GM12892 (cell line): ENCODE data around the gene CTSW.

ENCODE experiments used
- DNase-seq: peaks from one replicate; pipeline ENCODE4 v3.0.0; 2011; ENCODE audit not compliant: insufficient read length
- FAIRE-seq: peaks from 2 replicates; lab custom pipeline; 2011; peaks lifted over from hg19 to GRCh38; lab: Jason Lieb, UNC
- POLR2A ChIP-seq: IDR thresholded peaks from 2 replicates; pipeline ENCODE4 v1.6.1; 2011; ENCODE audit warnings: low read depth, low read length, control low read depth
- POLR2AphosphoS5 ChIP-seq: IDR thresholded peaks from 2 replicates; pipeline ENCODE4 v1.6.1; 2011; ENCODE audit warnings: low read depth, low read length, control low read depth
- TAF1 ChIP-seq: IDR thresholded peaks from 2 replicates; pipeline ENCODE4 v1.6.1; 2011; ENCODE audit warnings: low read depth, mild to moderate bottlenecking, control low read depth, low read length, borderline replicate concordance

Gene CTSW

DNA sequence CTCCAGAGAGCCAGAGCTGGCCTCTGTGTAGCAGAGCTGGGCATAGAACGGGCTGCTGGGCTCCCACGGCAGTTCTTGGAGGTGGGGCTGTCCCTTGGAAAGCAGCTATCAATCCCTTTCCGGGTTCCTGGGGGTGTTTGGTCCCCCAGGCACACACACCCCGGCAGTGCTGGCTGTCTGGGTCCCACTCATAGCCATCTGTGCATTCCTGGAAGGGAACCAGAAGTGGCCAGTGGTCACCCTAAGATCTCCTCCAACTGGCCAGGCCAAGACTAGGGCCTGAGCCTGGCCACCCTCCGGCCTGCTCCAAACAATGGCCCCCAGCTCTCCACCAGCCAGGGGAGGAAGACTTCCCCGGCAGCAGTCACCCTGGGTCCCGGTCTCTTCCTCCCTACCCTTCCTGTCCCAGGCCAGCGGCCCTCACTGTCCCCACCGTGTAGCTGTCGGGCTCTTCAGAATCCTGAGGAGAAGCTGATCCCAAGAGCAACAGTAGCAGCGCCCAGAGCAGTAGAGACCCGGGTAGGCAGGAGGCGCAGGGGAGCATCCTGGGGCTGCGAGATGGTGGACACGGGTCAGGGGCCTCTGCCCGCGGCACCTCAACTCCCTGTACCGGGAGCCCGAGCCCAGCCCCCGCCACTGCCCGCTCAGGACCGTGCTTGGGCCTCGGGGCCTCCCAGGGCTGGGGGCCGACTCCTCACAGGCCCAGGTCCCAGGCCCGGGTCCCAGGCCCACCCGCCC, 7.7 kb upstream of the CTSW start:
- no peak for DNase-seq
- TF ChIP-seq POLR2A (no peak), TAF1 (no peak), POLR2AphosphoS5 (no peak)
- no peak for FAIRE-seq

GRCh38 chr11:65872586-65873317, 6.9 kb upstream of the CTSW start, which contains the start of gene EFEMP2:
Gene EFEMP2 (minus strand): TSS chr11:65872800. CDS start chr11:65872354, 446 bp downstream.
- no peak for DNase-seq
- FAIRE-seq: no peak
- TF ChIP-seq POLR2AphosphoS5: no peak
- TF ChIP-seq TAF1: no peak
- TF ChIP-seq POLR2A: no peak

DNA sequence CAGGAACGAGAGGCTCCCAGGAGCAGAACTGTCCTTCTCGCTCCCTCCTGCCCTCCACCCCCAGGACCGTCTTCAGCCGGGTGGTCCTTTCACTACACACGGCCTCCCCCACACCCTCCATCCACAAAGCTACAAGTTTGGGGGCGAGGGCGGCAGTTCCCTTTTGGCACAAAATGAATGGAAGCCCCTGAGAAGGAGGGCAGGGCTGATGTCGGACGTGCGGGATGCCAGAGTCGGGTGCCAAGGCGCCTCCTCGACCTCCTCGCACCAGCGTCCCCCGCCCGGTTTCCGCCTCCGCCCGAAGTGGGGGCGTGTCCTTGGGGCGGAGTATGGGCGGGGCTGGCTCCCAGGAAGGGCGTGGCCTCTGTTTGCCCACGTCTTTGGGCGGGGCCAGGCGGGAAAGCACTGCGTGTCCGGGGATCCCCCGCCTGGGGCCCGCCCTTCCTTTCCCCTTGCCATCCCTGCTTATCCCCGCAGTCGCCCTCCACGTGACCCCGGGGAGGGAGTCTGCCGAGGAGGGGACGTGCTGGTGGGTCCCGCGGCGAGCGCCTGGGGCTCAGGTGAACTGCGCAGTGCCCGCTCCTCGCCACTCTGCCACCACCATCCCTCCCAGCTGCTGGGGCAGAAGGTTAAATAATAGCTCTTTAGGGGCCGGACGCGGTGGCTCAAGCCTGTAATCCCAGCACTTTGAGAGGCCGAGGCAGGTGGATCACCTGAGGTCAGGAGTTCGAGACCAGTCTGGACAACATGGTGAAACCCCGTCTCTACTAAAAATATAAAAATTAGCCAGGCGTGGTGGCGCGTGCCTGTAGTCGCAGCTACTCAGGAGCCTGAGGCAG, 6.1 kb upstream of the CTSW start:
- TF ChIP-seq TAF1 (0 out of 2 replicates have a peak, but pooled peaks have one; percentile 21), POLR2AphosphoS5 (0 out of 2 replicates have a peak, but pooled peaks have one; percentile 51), POLR2A (peak; percentile 69; the same call in 1 of the 2 replicates)
- peak; percentile 100 for FAIRE-seq

DNA sequence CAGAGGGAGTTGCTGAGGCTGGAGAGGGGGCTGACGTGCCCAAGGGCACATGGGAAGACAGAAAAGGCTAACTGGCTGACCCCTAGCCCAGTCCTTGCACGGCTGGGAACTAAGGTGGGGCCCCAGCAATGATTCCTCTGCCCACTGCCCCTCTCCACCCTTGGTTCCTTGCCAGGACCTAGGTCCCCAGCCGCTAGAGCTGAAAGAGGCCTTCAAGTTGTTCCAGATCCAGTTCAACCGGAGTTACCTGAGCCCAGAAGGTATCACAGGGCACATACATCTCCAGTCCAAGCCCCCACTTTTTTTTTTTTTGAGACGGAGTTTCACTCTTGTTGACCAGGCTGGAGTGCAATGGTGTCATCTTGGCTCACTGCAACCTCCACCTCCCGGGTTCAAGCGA, 390 bp downstream of the CTSW start:
- TF ChIP-seq POLR2A (no peak), POLR2AphosphoS5 (no peak), TAF1 (no peak)
- DNase-seq (no peak), FAIRE-seq (no peak)

More for the DNA sequence above, 6.1 kb upstream of the CTSW start:
- peak; percentile 98 for DNase-seq

- DNase-seq: no peak
- TF ChIP-seq POLR2AphosphoS5: no peak
- no peak for TF ChIP-seq TAF1
- no peak; the same call in 1 of the 2 replicates for TF ChIP-seq POLR2A
- FAIRE-seq: no peak
These were observed 1.3 kb downstream of the CTSW start for GRCh38 chr11:65880844-65881421.

DNA sequence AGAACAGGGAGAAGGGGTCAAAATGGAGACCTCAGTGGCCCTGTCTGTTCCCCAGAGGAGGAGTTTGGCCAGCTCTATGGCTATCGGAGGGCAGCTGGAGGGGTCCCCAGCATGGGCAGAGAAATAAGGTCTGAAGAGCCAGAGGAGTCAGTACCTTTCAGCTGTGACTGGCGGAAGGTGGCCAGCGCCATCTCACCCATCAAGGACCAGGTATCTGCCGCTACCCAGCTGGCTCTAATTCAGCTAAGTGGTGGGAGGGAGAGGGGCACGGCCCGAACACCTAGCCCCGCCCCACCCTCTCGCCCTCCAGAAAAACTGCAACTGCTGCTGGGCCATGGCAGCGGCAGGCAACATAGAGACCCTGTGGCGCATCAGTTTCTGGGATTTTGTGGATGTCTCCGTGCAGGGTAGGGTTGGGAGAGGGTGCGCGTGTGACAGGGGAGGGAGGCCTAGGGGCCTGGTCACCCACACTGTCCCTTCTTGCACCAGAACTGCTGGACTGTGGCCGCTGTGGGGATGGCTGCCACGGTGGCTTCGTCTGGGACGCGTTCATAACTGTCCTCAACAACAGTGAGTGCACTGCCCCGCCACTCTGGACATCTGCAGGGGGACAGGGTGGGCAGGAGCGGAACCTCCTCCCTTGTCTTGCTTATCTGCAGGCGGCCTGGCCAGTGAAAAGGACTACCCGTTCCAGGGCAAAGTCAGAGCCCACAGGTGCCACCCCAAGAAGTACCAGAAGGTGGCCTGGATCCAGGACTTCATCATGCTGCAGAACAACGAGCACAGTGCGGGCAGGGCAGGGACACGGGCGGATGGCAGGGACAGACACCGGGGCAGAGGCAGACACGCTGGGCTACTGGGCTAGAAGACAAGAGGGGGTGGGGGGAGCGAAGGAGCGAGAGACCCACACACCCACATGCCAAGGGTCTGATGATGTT, 2.8 kb downstream of the CTSW start:
- TF ChIP-seq POLR2AphosphoS5: no peak
- no peak for TF ChIP-seq POLR2A
- TF ChIP-seq TAF1: no peak
- FAIRE-seq: no peak
- DNase-seq: no peak

DNA sequence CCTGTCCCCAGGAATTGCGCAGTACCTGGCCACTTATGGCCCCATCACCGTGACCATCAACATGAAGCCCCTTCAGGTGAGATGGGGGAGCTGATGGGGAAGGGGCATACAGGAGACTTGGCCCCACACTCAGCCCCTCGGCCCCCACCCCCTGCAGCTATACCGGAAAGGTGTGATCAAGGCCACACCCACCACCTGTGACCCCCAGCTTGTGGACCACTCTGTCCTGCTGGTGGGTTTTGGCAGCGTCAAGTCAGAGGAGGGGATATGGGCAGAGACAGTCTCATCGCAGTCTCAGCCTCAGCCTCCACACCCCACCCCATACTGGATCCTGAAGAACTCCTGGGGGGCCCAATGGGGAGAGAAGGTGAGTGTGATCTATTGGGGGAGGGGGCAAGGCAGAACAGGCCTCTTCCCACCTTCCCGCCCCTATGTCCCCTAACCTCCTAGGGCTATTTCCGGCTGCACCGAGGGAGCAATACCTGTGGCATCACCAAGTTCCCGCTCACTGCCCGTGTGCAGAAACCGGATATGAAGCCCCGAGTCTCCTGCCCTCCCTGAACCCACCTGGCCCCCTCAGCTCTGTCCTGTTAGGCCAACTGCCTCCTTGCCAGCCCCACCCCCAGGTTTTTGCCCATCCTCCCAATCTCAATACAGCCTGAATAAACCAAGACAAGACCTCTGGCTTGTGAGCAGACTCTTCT, 3.6 kb downstream of the CTSW start:
- FAIRE-seq: no peak

GRCh38 chr11:65883786-65884715, 4.4 kb downstream of the CTSW start:
- TF ChIP-seq TAF1: no peak
- TF ChIP-seq POLR2AphosphoS5: no peak
- no peak for TF ChIP-seq POLR2A
- FAIRE-seq (no peak), DNase-seq (no peak)

More for the DNA sequence above, 3.6 kb downstream of the CTSW start:
- DNase-seq: no peak
- TF ChIP-seq TAF1: no peak
- TF ChIP-seq POLR2A: no peak
- no peak for TF ChIP-seq POLR2AphosphoS5

DNA sequence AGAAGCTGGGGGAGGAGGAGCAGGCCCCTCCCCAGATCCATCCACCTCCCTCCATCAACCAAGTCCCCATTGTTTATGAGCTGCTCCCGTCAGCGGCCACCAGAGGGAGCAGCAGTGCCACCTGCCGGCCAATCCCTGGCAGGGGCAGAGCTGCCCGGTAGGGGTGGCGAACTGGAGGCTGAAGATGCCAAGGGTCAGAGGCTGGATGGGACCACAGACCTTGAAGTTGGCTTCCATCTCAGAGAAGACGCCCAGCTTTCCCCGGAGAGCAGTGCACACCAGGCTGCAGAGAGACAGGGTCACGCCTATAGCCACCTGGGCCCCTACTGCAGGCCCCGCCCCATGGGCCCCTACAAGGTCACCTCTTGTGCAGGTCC, 5.1 kb downstream of the CTSW start:
- FAIRE-seq (peak; percentile 99), DNase-seq (peak; percentile 92)
- no peak for TF ChIP-seq TAF1
- TF ChIP-seq POLR2AphosphoS5: no peak
